HG03060 (cell line): ENCODE data around the gene POC1B.
A peak's percentile ranks its signal among the peaks of the same experiment; 100 is the strongest.

Source experiments
- ATAC-seq: cut with Tn5 transposase; IDR thresholded peaks from one replicate; pipeline ENCODE4 v1.9.1; 2021; ENCODE audit warnings: low read depth, moderate number of reproducible peaks; ENCODE audit not compliant: unreplicated experiment

The POC1B gene

GRCh38 chr12:89427508-89428156 lies 98.2 kb downstream of the POC1B start:
- ATAC-seq, result peak; percentile 86

- no peak for ATAC-seq
Measured at GRCh38 chr12:89424846-89425245, 101.0 kb downstream of the POC1B start.

GRCh38 chr12:89424389-89424788 lies 101.5 kb downstream of the POC1B start:
- ATAC-seq, result no peak

- no peak for ATAC-seq
Measured at GRCh38 chr12:89421092-89421835, 104.6 kb downstream of the POC1B start.

- no peak for ATAC-seq
Measured at GRCh38 chr12:89418228-89418910, 107.5 kb downstream of the POC1B start.

- ATAC-seq, result no peak
Measured at GRCh38 chr12:89417246-89417977, 108.4 kb downstream of the POC1B start.

GRCh38 chr12:89416049-89416792 lies 109.6 kb downstream of the POC1B start:
- ATAC-seq, result no peak

- ATAC-seq, result no peak
Measured at GRCh38 chr12:89414851-89415250, 111.0 kb downstream of the POC1B start.

- ATAC-seq, result no peak
Measured at GRCh38 chr12:89414322-89414721, 111.5 kb downstream of the POC1B start.

GRCh38 chr12:89413234-89413633 lies 112.6 kb downstream of the POC1B start:
- no peak for ATAC-seq

- no peak for ATAC-seq
Measured at GRCh38 chr12:89412665-89413064, 113.2 kb downstream of the POC1B start.

- no peak for ATAC-seq
Measured at GRCh38 chr12:89411846-89412245, 114.0 kb downstream of the POC1B start.

GRCh38 chr12:89411234-89411633 lies 114.6 kb downstream of the POC1B start:
- ATAC-seq, result no peak

- ATAC-seq, result no peak
Measured at GRCh38 chr12:89405626-89406345, 120.1 kb downstream of the POC1B start.

- no peak for ATAC-seq
Measured at GRCh38 chr12:89401433-89402058, 124.3 kb downstream of the POC1B start.

- ATAC-seq, result no peak
Measured at GRCh38 chr12:89400415-89400814, 125.4 kb downstream of the POC1B start.

- ATAC-seq, result no peak
Measured at GRCh38 chr12:89395712-89396111, 130.1 kb downstream of the POC1B start.

- no peak for ATAC-seq
Measured at GRCh38 chr12:89393551-89394121, 132.2 kb downstream of the POC1B start.

GRCh38 chr12:89392391-89392790 lies 133.5 kb downstream of the POC1B start:
- ATAC-seq, result no peak
